HepG2 (cell line): ENCODE data around the gene CHST11. TPM values are rescaled to one million over a fixed set of nuclear protein-coding genes. Genes with fewer than 3 reads are reported as not detected.

Experiments used
- ATAC-seq: fragments of 200-7000 bp; cut with Tn5 transposase; 3 replicates; pipeline ENCODE4 v1.9.1; 2020; ENCODE audit warnings: mild to moderate bottlenecking, moderate library complexity
- BruUV-seq: library from RNA; stranded (reverse); fragments of 400-500 nt; replicated peaks from 2 replicates; lab custom pipeline; 2021; lab: Mats Ljungman, UMichigan
- CTCF ChIA-PET: fragments of 300-600 bp; formaldehyde crosslinking; extraction: SDS; loops from one replicate; lab custom pipeline; 2021; ENCODE audit warnings: low total read pairs, inconsistent platforms, low intra/inter-chr PET ratio; lab: Yijun Ruan, JAX
- POLR2A ChIA-PET: fragments of 350-600 bp; sonication (Branson Sonifier 250); formaldehyde crosslinking; loops from one replicate; lab custom pipeline; 2020; ENCODE audit warnings: antibody characterized with exemption, inconsistent platforms; lab: Yijun Ruan, JAX
- DNase-seq: peaks from one replicate; pipeline ENCODE4 v3.0.0-alpha.2; 2015; ENCODE audit warnings: low spot score
- FAIRE-seq: peaks from 3 replicates; lab custom pipeline; 2011; peaks lifted over from hg19 to GRCh38; lab: Jason Lieb, UNC
- H2AFZ ChIP-seq: one replicate; pipeline ENCODE4 v1.6.1; 2011; ENCODE audit warnings: low read length, inconsistent platforms
- H3K27ac ChIP-seq: fragments of 300-600 bp; 3 replicates; pipeline ENCODE4 v1.8.0; 2011; ENCODE audit warnings: mixed run types, mild to moderate bottlenecking, mixed read lengths, low read length, inconsistent platforms; ENCODE audit not compliant: insufficient read depth; ENCODE audit errors: extremely low read length
- H3K27me3 ChIP-seq, 2 experiments: fragments of 200-600 bp in 1 of 2; 2 replicates in 1 of 2; 3 replicates in 1 of 2; pipeline versions ENCODE4 v1.6.0 to v1.8.0; 2011; ENCODE audit warnings: low read length in 2 of 2, mild to moderate bottlenecking in 2 of 2, moderate library complexity in 2 of 2, inconsistent platforms in 1 of 2; ENCODE audit not compliant: insufficient read depth in 2 of 2, control insufficient read depth in 1 of 2
- H3K36me3 ChIP-seq, 2 experiments: fragments of 200-600 bp in 1 of 2; replicated peaks in 1 of 2; 2 replicates in 1 of 2; 3 replicates in 1 of 2; pipeline versions ENCODE4 v1.5.1 to v1.8.0; 2011; ENCODE audit warnings: low read length in 2 of 2, inconsistent platforms in 1 of 2; ENCODE audit not compliant: insufficient read depth in 2 of 2, control insufficient read depth in 1 of 2
- H3K4me1 ChIP-seq: 2 replicates; pipeline ENCODE4 v1.5.1; 2012; ENCODE audit warnings: low read length, inconsistent platforms; ENCODE audit not compliant: insufficient read depth
- H3K4me2 ChIP-seq: 2 replicates; pipeline ENCODE4 v1.6.0; 2011; ENCODE audit warnings: low read depth, low read length, inconsistent platforms
- H3K4me3 ChIP-seq, 3 experiments: fragments of 200-600 bp in 1 of 3; sonication (generic), shearing (Covaris generic) in 1 of 3; replicated peaks in 1 of 3; 2 replicates each; pipeline ENCODE4 v1.5.1; 2011 to 2016; ENCODE audit warnings: low read length in 3 of 3, inconsistent platforms in 2 of 3, low read depth in 2 of 3, mild to moderate bottlenecking in 2 of 3, control low read depth in 1 of 3, mixed read lengths in 1 of 3; ENCODE audit not compliant: insufficient read depth in 1 of 3
- H3K79me2 ChIP-seq: one replicate; pipeline ENCODE4 v1.6.1; 2011; ENCODE audit warnings: low read length, inconsistent platforms; ENCODE audit not compliant: insufficient read depth
- H3K9ac ChIP-seq: 2 replicates; pipeline ENCODE4 v1.6.0; 2011; ENCODE audit warnings: mild to moderate bottlenecking, low read depth, low read length, inconsistent platforms; ENCODE audit not compliant: insufficient read depth
- H3K9me3 ChIP-seq: 2 replicates; pipeline ENCODE4 v1.5.1; 2012; ENCODE audit warnings: mild to moderate bottlenecking, low read length
- H4K20me1 ChIP-seq: 2 replicates; pipeline ENCODE4 v1.6.0; 2011; ENCODE audit warnings: inconsistent platforms, mild to moderate bottlenecking, low read length, moderate library complexity; ENCODE audit not compliant: insufficient read depth
- ASH2L ChIP-seq: fragments of 300-600, 200-600 bp; sonication (generic); IDR thresholded peaks from 2 replicates; pipeline ENCODE4 v1.7.0; 2017; ENCODE audit warnings: low read depth, mild to moderate bottlenecking, moderate library complexity, mixed read lengths, low read length; ENCODE audit not compliant: insufficient read length
- HNRNPL ChIP-seq: fragments of 200-400 bp; formaldehyde crosslinking; IDR thresholded peaks from 2 replicates; pipeline ENCODE4 v1.6.1; 2017; ENCODE audit warnings: mild to moderate bottlenecking, low read depth, low read length
- KDM3A ChIP-seq: IDR thresholded peaks from 2 replicates; pipeline ENCODE4 v1.6.1; 2018; ENCODE audit warnings: low read depth, missing compliant biosample characterization
- KLF15 ChIP-seq: sonication (generic); formaldehyde crosslinking; IDR thresholded peaks from 2 replicates; pipeline ENCODE4 v1.8.1; 2023; ENCODE audit warnings: borderline replicate concordance, mild to moderate bottlenecking, inconsistent platforms, missing genetic modification reagents, mixed read lengths
- MZF1 ChIP-seq: sonication (generic); formaldehyde crosslinking; IDR thresholded peaks from 2 replicates; pipeline ENCODE4 v1.8.1; 2023; ENCODE audit warnings: mild to moderate bottlenecking, missing genetic modification reagents, borderline replicate concordance
- REXO4 ChIP-seq: sonication (generic); formaldehyde crosslinking; IDR thresholded peaks from 2 replicates; pipeline ENCODE4 v1.8.0; 2022; ENCODE audit warnings: missing genetic modification reagents, mild to moderate bottlenecking, borderline replicate concordance
- ZNF138 ChIP-seq: sonication (generic); formaldehyde crosslinking; IDR thresholded peaks from 2 replicates; pipeline ENCODE4 v1.5.0; 2020; ENCODE audit warnings: mild to moderate bottlenecking, low read depth, missing genetic modification reagents
- WGBS: methylation state at CpG from one replicate; pipeline ENCODE4 v1.1.6; 2017; ENCODE audit warnings: low lambda C conversion rate; 5-methylcytosine and 5-hydroxymethylcytosine counted together
- in situ Hi-C: cut with HindIII; loops from 2 replicates; pipeline ENCODE4 v1.10.0; 2017; ENCODE audit warnings: low pct_unique_long_range_greater_than_20kb; ENCODE audit not compliant: extremely low pct_ligation_motif_present
- intact Hi-C: fragments of 100-400 bp; cut with micrococcal nuclease; formaldehyde crosslinking; loops from one replicate; pipeline ENCODE4 v1.10.0; 2022; ENCODE audit not compliant: unreplicated experiment
- polyA plus RNA-seq, 8 experiments: library from polyadenylated mRNA; depleted of rRNA in 3 of 8; stranded (reverse) in 7 of 8; unstranded in 1 of 8; fragments of >200 nt; fragmentation: Illumina TruSeq in 4 of 8; extraction: Trizol in 4 of 8; gene quantifications; 2 replicates each; pipeline versions ENCODE4 v1.2.1 to v1.2.3, GENCODE V29; 2011 to 2016; ENCODE audit warnings: low read depth in 4 of 8, missing spikeins in 1 of 8, mixed read lengths in 1 of 8; ENCODE audit not compliant: insufficient read depth in 1 of 8
- total RNA-seq, 5 experiments: library from RNA; depleted of rRNA; stranded (reverse); fragments of >200 nt; fragmentation: Illumina TruSeq; extraction: Trizol; gene quantifications; 2 replicates each; pipeline ENCODE4 v1.2.3, GENCODE V29; 2016; ENCODE audit warnings: low read depth in 1 of 5

Gene CHST11
- total and polyA plus RNA-seq, 2 of the 13 experiments (the other 11 are each of a cell fraction or from before 2014, with no cell fraction given), result 0.15 TPM; not detected in 1

GRCh38 chr12:104411826-104412641 is 44.7 kb upstream of the CHST11 start:
- POLR2A ChIA-PET, result no interaction called here

GRCh38 chr12:104412681-104413080 is 44.1 kb upstream of the CHST11 start:
- in situ Hi-C loops, result no loop called here
- Histone ChIP-seq H4K20me1 (no peaks in the 10 kb centered on the region), H3K4me2 (no peak overlapping the region), H3K9ac (no peak overlapping the region), H3K4me1 (peaks cover 5% of the 10 kb centered on the region; the same call in 1 of the 2 replicates)
- no peak for DNase-seq
- FAIRE-seq, result no peak
- TF ChIP-seq ZNF138 (CRISPR knock-in tag), result no peak
- TF ChIP-seq, all 625 proteins: peak for 0
- no peaks in the 10 kb centered on the region for H3K9me3 ChIP-seq
- H3K27ac ChIP-seq, result no peak overlapping the region
- BruUV-seq, result no TSS peak
- ChIA-PET POLR2A (no interaction called here), CTCF (no interaction called here)
- H2AFZ ChIP-seq, result no peak overlapping the region
- H3K36me3 ChIP-seq, result no peaks in the 10 kb centered on the region
- WGBS, result 18% methylated on average over 8 of the region's 8 CpGs
- intact Hi-C loops, result no loop called here
- H3K79me2 ChIP-seq, result no peaks in the 10 kb centered on the region
- H3K4me3 ChIP-seq, result no peak overlapping the region
- ATAC-seq, result no peak
- H3K27me3 ChIP-seq, result peaks cover 1 to 11% of the 10 kb centered on the region in 2 experiments; a peak in 3 of 5 replicates

More at GRCh38 chr12:104411826-104412641, 44.7 kb upstream of the CHST11 start:
- H3K27ac ChIP-seq, result no peak overlapping the region
- intact Hi-C loops, result no loop called here
- H3K27me3 ChIP-seq, result peaks cover 1 to 11% of the 10 kb centered on the region in 2 experiments; a peak in 3 of 5 replicates
- no peak overlapping the region for H2AFZ ChIP-seq
- CTCF ChIA-PET, result no interaction called here
- TF ChIP-seq MZF1 (CRISPR knock-in tag) (no peak), KLF15 (no peak), KDM3A (no peak), ASH2L (no peak), HNRNPL (no peak), REXO4 (CRISPR knock-in tag) (no peak)
- H4K20me1 ChIP-seq, result no peaks in the 10 kb centered on the region
- H3K4me1 ChIP-seq, result peaks cover 5% of the 10 kb centered on the region; the same call in 1 of the 2 replicates
- BruUV-seq, result no TSS peak
- no peak overlapping the region for H3K4me3 ChIP-seq
- 32% methylated on average over 16 of the region's 16 CpGs for WGBS
- no peak for DNase-seq
- H3K9me3 ChIP-seq, result no peaks in the 10 kb centered on the region
- in situ Hi-C loops, result no loop called here
- no peak overlapping the region for H3K9ac ChIP-seq
- no peak for FAIRE-seq
- ATAC-seq, result no peak
- no peak overlapping the region for H3K4me2 ChIP-seq
- H3K79me2 ChIP-seq, result no peaks in the 10 kb centered on the region
- no peaks in the 10 kb centered on the region for H3K36me3 ChIP-seq
